GM19238 (cell line): ENCODE data around the gene IRX4.
"Not testable (repeated sequence)": the region's sequence is repeated elsewhere in the genome, so short reads cannot be mapped to it uniquely, and the experiment has no call there.

Experiments
- DNase-seq: peaks from one replicate; pipeline ENCODE4 v3.0.0; 2011; ENCODE audit warnings: low spot score; ENCODE audit not compliant: insufficient read length

The IRX4 gene

GRCh38 chr5:1860949-1861348, 21.8 kb downstream of the IRX4 start:
- DNase-seq: no peak

GRCh38 chr5:1860021-1860610, 22.6 kb downstream of the IRX4 start:
- DNase-seq: no peak

- DNase-seq: no peak
Observed at GRCh38 chr5:1859099-1859498, 23.6 kb downstream of the IRX4 start.

GRCh38 chr5:1858436-1858835, 24.3 kb downstream of the IRX4 start:
- DNase-seq: no peak

- no peak for DNase-seq
Observed at GRCh38 chr5:1857256-1857600, 25.5 kb downstream of the IRX4 start.

- DNase-seq: no peak
Observed at GRCh38 chr5:1856596-1857255, 26.0 kb downstream of the IRX4 start.

- no peak for DNase-seq
Observed at GRCh38 chr5:1855596-1855995, 27.1 kb downstream of the IRX4 start.

- no peak for DNase-seq
Observed at GRCh38 chr5:1855075-1855474, 27.6 kb downstream of the IRX4 start.

GRCh38 chr5:1853531-1853930, 29.2 kb downstream of the IRX4 start:
- DNase-seq: no peak

GRCh38 chr5:1852324-1852947, 30.3 kb downstream of the IRX4 start:
- no peak for DNase-seq

GRCh38 chr5:1851290-1851934, 31.3 kb downstream of the IRX4 start:
- no peak for DNase-seq

GRCh38 chr5:1850324-1851154, 32.2 kb downstream of the IRX4 start:
- DNase-seq: no peak

GRCh38 chr5:1847611-1848010, 35.1 kb downstream of the IRX4 start:
- no peak for DNase-seq

GRCh38 chr5:1847056-1847455, 35.7 kb downstream of the IRX4 start:
- DNase-seq: no peak

GRCh38 chr5:1846583-1846982, 36.1 kb downstream of the IRX4 start:
- no peak for DNase-seq

- no peak for DNase-seq
Observed at GRCh38 chr5:1845696-1846095, 37.0 kb downstream of the IRX4 start.

- DNase-seq: no peak
Observed at GRCh38 chr5:1844708-1845436, 37.9 kb downstream of the IRX4 start.

- DNase-seq: not testable (repeated sequence)
Observed at GRCh38 chr5:1843761-1844160, 39.0 kb downstream of the IRX4 start.

- DNase-seq: no peak
Observed at GRCh38 chr5:1842004-1842819, 40.5 kb downstream of the IRX4 start.
